Measurements from ENCODE around the gene COLQ. TPM values are rescaled to one million over a fixed set of nuclear protein-coding genes. Genes with fewer than 3 reads are reported as not detected.

The COLQ gene
- total RNA-seq, 1 experiment from 2014 or later = 1.9 TPM

GRCh38 chr3:15506571-15506970 lies 14.9 kb downstream of the COLQ start:
- no peaks in the 10 kb centered on the region for H3K9me3 ChIP-seq (ENCODE audit: control insufficient read depth in 1 of 2, insufficient read depth in 1 of 2, low read depth in 1 of 2, low read length in 2 of 2)
- CTCF ChIA-PET = no interaction called here
- TF ChIP-seq SP1 (IDR thresholded peaks at IDR 0.05; ENCODE audit: low read depth) (no peak), ZNF274 (IDR thresholded peaks at IDR 0.05; ENCODE audit: low read depth, low read length) (no peak), POLR2A (IDR thresholded peaks at IDR 0.05; ENCODE audit: borderline replicate concordance, extremely low read depth, insufficient read depth, insufficient read length) (no peak), ELF1 (IDR thresholded peaks at IDR 0.05; ENCODE audit: borderline replicate concordance, low read depth) (no peak), RAD21 (IDR thresholded peaks at IDR 0.05; ENCODE audit: low read depth) (no peak), YY1 (IDR thresholded peaks at IDR 0.05; ENCODE audit: extremely low read depth, insufficient replicate concordance, low read depth, low read length) (no peak), EZH2phosphoT487 (IDR thresholded peaks at IDR 0.05; ENCODE audit: borderline replicate concordance) (no peak), REST (IDR thresholded peaks at IDR 0.05; ENCODE audit: low read depth) (no peak), ZFX (IDR thresholded peaks at IDR 0.05) (no peak), SRF (IDR thresholded peaks at IDR 0.05; ENCODE audit: low read depth) (no peak), CEBPB (IDR thresholded peaks at IDR 0.05; ENCODE audit: low read depth) (no peak), EGR1 (IDR thresholded peaks at IDR 0.05; ENCODE audit: low read depth) (no peak), FOSL1 (IDR thresholded peaks at IDR 0.05; ENCODE audit: low read depth) (no peak)
- no peaks in the 10 kb centered on the region for H3K9me2 ChIP-seq (ENCODE audit: insufficient read depth)
- H4K20me1 ChIP-seq (ENCODE audit: insufficient read depth) = no peaks in the 10 kb centered on the region
- H3K4me2 ChIP-seq (ENCODE audit: low read length) = no peak overlapping the region
- no peak overlapping the region for H3K9ac ChIP-seq (ENCODE audit: low read length)
- RAD21 ChIA-PET (ENCODE audit: low non-redundant PET in 1 of 2, low total read pairs in 2 of 2, uncharacterized antibody in 2 of 2, unreplicated experiment in 2 of 2) = no interaction called here
- H3K27me3 ChIP-seq (ENCODE audit: insufficient read depth, low read length) = no peaks in the 10 kb centered on the region
- POLR2A ChIA-PET = no interaction called here
- H3K36me3 ChIP-seq (ENCODE audit: control insufficient read depth in 1 of 2, insufficient read depth in 2 of 2, low read length in 2 of 2) = no peaks in the 10 kb centered on the region
- H3K4me1 ChIP-seq (ENCODE audit: control insufficient read depth in 1 of 2, insufficient read depth in 2 of 2, low read length in 2 of 2) = no peaks in the 10 kb centered on the region
- no TSS peak for BruUV-seq (replicated peaks)
- H3K4me3 ChIP-seq (replicated peaks in 1 of 2; ENCODE audit: low read depth in 1 of 2, low read length in 2 of 2) = no peak overlapping the region
- intact Hi-C loops (cut with micrococcal nuclease) = no loop called here
- no peaks in the 10 kb centered on the region for H3K79me2 ChIP-seq (ENCODE audit: insufficient read depth, low read length)
- DNase-seq (ENCODE audit: low read depth, low spot score) = no peak
- H3K27ac ChIP-seq (ENCODE audit: low read depth, low read length) = no peak overlapping the region
- no peak overlapping the region for H2AFZ ChIP-seq (ENCODE audit: low read depth, low read length, poor library complexity, severe bottlenecking)
- ATAC-seq = no peak
